Large intestine (tissue), 3 donors: Measurements from ENCODE around the gene NADSYN1. TPM values are rescaled to one million over a fixed set of nuclear protein-coding genes. Genes with fewer than 3 reads are reported as not detected.

Experiments
- DNase-seq, 2 donors: peaks; one replicate each; pipeline versions ENCODE4 v3.0.0 to v3.0.0-alpha.2; 2013
- H3K27ac ChIP-seq: one replicate; pipeline ENCODE4 v1.5.1; 2013; ENCODE audit warnings: low read length
- H3K27me3 ChIP-seq: 2 replicates; pipeline ENCODE4 v1.6.1; 2013; ENCODE audit warnings: low read length; ENCODE audit not compliant: control insufficient read depth, insufficient read depth
- H3K36me3 ChIP-seq: 2 replicates; pipeline ENCODE4 v1.6.1; 2013; ENCODE audit warnings: low read length; ENCODE audit not compliant: control insufficient read depth, insufficient read depth
- H3K4me1 ChIP-seq: one replicate; pipeline ENCODE4 v1.6.1; 2013; ENCODE audit warnings: low read length; ENCODE audit not compliant: control insufficient read depth, insufficient read depth
- H3K4me3 ChIP-seq: one replicate; pipeline ENCODE4 v1.5.1; 2013; ENCODE audit warnings: low read length
- H3K9me3 ChIP-seq: one replicate; pipeline ENCODE4 v1.6.1; 2013; ENCODE audit warnings: mild to moderate bottlenecking, low read depth, low read length, moderate library complexity; ENCODE audit not compliant: control insufficient read depth
- WGBS: methylation state at CpG from one replicate; pipeline ENCODE4 v1.1.5; 2013; ENCODE audit warnings: low lambda C conversion rate; ENCODE audit not compliant: insufficient coverage; 5-methylcytosine and 5-hydroxymethylcytosine counted together
- polyA plus RNA-seq: library from polyadenylated mRNA; unstranded; fragments of 120-200 nt; gene quantifications from one replicate; pipeline ENCODE4 v1.2.1, GENCODE V29; 2013

NADSYN1 gene
- polyA plus RNA-seq, 1 donor = 85.4 TPM

- DNase-seq = peak; percentile 97
- Histone ChIP-seq H3K27me3 (no peaks in the 10 kb centered on the region), H3K36me3 (peaks cover 21% of the 10 kb centered on the region), H3K4me1 (peaks cover 27% of the 10 kb centered on the region), H3K4me3 (peak within 1 kb of the TSS; percentile 92), H3K9me3 (peaks cover 3% of the 10 kb centered on the region), H3K27ac (peak within 1 kb of the TSS; percentile 71)
- no CpG with 5 or more reads among the region's 78 CpGs for WGBS
Observed at GRCh38 chr11:71448257-71449171, 4.5 kb upstream of the NADSYN1 start, which contains the start of gene DHCR7. Gene DHCR7 (minus strand): TSS chr11:71448393. CDS start chr11:71444952, 3,441 bp downstream.

GRCh38 chr11:71449596-71449995, 3.4 kb upstream of the NADSYN1 start:
- H3K4me3 ChIP-seq = peak overlapping the region; percentile 92

GRCh38 chr11:71450507-71450906, 2.5 kb upstream of the NADSYN1 start:
- H3K9me3 ChIP-seq = peaks cover 3% of the 10 kb centered on the region
- H3K4me1 ChIP-seq = peaks cover 38% of the 10 kb centered on the region
- H3K27me3 ChIP-seq = no peaks in the 10 kb centered on the region
- H3K4me3 ChIP-seq = no peak overlapping the region
- WGBS = 80% methylated on average over 1 of the region's 2 CpGs
- peaks cover 8% of the 10 kb centered on the region for H3K36me3 ChIP-seq
- no peak overlapping the region for H3K27ac ChIP-seq
- DNase-seq = peak in 1 of 2 donors; percentile 37

More at GRCh38 chr11:71449596-71449995, 3.4 kb upstream of the NADSYN1 start:
- DNase-seq = no peak
- H3K27me3 ChIP-seq = no peaks in the 10 kb centered on the region
- peaks cover 38% of the 10 kb centered on the region for H3K4me1 ChIP-seq
- H3K36me3 ChIP-seq = peaks cover 12% of the 10 kb centered on the region
- peaks cover 3% of the 10 kb centered on the region for H3K9me3 ChIP-seq
- H3K27ac ChIP-seq = no peak overlapping the region
- WGBS = no CpG with 5 or more reads among the region's 6 CpGs

GRCh38 chr11:71450939-71451338, 2.1 kb upstream of the NADSYN1 start:
- peaks cover 10% of the 10 kb centered on the region for H3K36me3 ChIP-seq
- no peak overlapping the region for H3K27ac ChIP-seq
- no peak overlapping the region for H3K4me3 ChIP-seq
- peaks cover 38% of the 10 kb centered on the region for H3K4me1 ChIP-seq
- H3K9me3 ChIP-seq = peaks cover 3% of the 10 kb centered on the region
- DNase-seq = no peak
- no peaks in the 10 kb centered on the region for H3K27me3 ChIP-seq
- WGBS = 100% methylated on average over 1 of the region's 3 CpGs

DNA sequence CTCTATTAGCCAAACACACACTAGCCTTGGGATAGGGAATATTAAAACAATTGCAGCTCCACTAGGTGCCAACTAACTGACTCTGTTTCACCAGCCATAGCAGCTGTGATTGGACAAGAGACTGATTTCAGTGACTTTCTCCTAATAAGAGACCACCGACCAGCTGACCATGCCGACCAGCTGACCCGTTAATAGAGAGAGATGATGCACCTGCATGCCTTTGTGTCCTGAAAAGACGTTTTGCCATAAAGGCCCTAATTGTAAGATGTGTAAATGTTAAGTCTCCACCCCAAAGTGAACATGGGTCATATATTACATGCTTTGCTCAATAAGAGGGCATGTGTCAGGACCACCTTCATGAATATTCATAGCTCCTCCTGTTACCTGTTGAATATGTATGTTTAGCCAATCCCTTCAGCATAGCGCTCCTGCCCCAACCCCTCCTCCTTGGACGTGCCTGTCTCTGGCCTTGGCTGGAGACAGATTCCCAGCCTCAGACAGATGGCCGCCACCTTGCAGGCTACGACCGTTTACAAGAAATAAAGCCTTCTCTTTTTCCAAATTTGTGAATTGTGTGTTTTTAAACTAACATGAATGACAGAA, 1.3 kb upstream of the NADSYN1 start:
- H3K36me3 ChIP-seq = peaks cover 17% of the 10 kb centered on the region
- H3K27ac ChIP-seq = peak overlapping the region; percentile 51
- H3K4me1 ChIP-seq = peaks cover 38% of the 10 kb centered on the region
- no peaks in the 10 kb centered on the region for H3K27me3 ChIP-seq
- H3K4me3 ChIP-seq = peak overlapping the region; percentile 61
- peak in 1 of 2 donors; percentile 41 for DNase-seq
- H3K9me3 ChIP-seq = peaks cover 3% of the 10 kb centered on the region
- WGBS = no CpG with 5 or more reads among the region's 9 CpGs

- peaks cover 32% of the 10 kb centered on the region for H3K4me1 ChIP-seq
- peaks cover 3% of the 10 kb centered on the region for H3K9me3 ChIP-seq
- WGBS = 14% methylated on average over 6 of the region's 40 CpGs
- H3K4me3 ChIP-seq = peak overlapping the region; percentile 61
- H3K36me3 ChIP-seq = peaks cover 24% of the 10 kb centered on the region
- peak overlapping the region; percentile 51 for H3K27ac ChIP-seq
- DNase-seq = peak; percentile 33 to 72
- no peaks in the 10 kb centered on the region for H3K27me3 ChIP-seq
Observed at GRCh38 chr11:71452199-71453036, 585 bp upstream of the NADSYN1 start.

DNA sequence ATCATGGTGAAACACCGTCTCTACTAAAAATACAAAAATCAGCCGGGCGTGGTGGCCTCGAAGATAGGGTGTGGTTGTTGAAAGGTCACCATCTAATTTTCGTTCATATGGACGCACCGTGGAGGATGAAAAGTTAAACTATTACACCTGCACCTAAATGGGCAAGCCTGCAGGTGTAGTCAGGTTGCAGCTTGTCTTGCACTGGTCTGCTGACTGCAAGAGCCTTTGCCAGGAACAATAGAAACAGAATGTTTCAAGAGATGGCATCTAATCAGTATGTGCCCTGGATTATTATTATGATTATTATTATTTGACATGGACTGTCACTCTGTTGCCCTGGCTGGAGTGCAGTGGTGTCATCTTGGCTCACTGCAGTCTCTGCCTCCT, 908 bp downstream of the NADSYN1 start:
- Histone ChIP-seq H3K4me3 (peak overlapping the region; percentile 99), H3K36me3 (peaks cover 39% of the 10 kb centered on the region), H3K9me3 (peaks cover 3% of the 10 kb centered on the region), H3K27ac (no peak overlapping the region), H3K4me1 (peaks cover 29% of the 10 kb centered on the region), H3K27me3 (no peaks in the 10 kb centered on the region)
- DNase-seq = peak in 1 of 2 donors; percentile 18
- WGBS = no CpG with 5 or more reads among the region's 7 CpGs

- H3K4me1 ChIP-seq = peaks cover 25% of the 10 kb centered on the region
- peaks cover 46% of the 10 kb centered on the region for H3K36me3 ChIP-seq
- no peaks in the 10 kb centered on the region for H3K27me3 ChIP-seq
- peaks cover 3% of the 10 kb centered on the region for H3K9me3 ChIP-seq
- H3K4me3 ChIP-seq = no peak overlapping the region
- H3K27ac ChIP-seq = peak overlapping the region; percentile 29
- peak; percentile 55 to 80 for DNase-seq
- WGBS = 67% methylated on average over 1 of the region's 7 CpGs
Observed at GRCh38 chr11:71454470-71455113, 1.6 kb downstream of the NADSYN1 start.

DNA sequence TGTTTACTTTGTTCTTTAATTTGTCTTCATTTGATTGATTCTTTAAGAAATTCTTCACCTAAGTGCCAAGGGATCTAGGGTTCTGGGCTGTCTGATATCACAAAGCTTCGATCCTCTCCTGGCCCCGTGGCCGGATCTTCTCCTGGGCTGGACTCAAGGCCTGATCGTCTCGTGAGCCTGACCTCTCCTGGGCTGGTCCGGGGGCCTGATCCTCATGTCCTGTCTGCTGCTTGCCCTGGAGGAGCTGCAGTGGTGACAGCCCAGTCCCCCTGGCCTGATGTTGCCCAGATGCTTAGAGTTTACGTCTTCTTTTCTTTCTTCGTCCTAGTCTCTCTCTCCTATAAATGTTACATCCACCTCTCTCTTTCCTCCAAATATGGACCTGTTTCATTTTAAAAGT, 3.3 kb downstream of the NADSYN1 start:
- peaks cover 57% of the 10 kb centered on the region for H3K36me3 ChIP-seq

More for the DNA sequence above, 3.3 kb downstream of the NADSYN1 start:
- 100% methylated on average over 1 of the region's 8 CpGs for WGBS
- H3K9me3 ChIP-seq = peaks cover 3% of the 10 kb centered on the region
- H3K27ac ChIP-seq = no peak overlapping the region
- no peak overlapping the region for H3K4me3 ChIP-seq
- peaks cover 19% of the 10 kb centered on the region for H3K4me1 ChIP-seq
- DNase-seq = no peak
- H3K27me3 ChIP-seq = no peaks in the 10 kb centered on the region
